HCT116 (cell line): ENCODE results near the gene MAML3. TPM values are rescaled to one million over a fixed set of nuclear protein-coding genes. Genes with fewer than 3 reads are reported as not detected.

Experiments
- ATAC-seq: fragments of 200-7000 bp; cut with Tn5 transposase; 2 replicates; pipeline ENCODE4 v1.9.1; 2020; ENCODE audit warnings: mild to moderate bottlenecking, moderate library complexity
- BruUV-seq: library from RNA; stranded (reverse); fragments of 400-500 nt; replicated peaks from 2 replicates; lab custom pipeline; 2021; lab: Mats Ljungman, UMichigan
- CTCF ChIA-PET: fragments of 300-600 bp; sonication (Branson Sonifier 250); formaldehyde crosslinking; loops from one replicate; lab custom pipeline; 2021; ENCODE audit warnings: antibody characterized with exemption; lab: Charles Lee
- POLR2A ChIA-PET: fragments of 300-600, 350-600 bp; sonication (Branson Sonifier 250); formaldehyde crosslinking; loops from one replicate; lab custom pipeline; 2021; ENCODE audit warnings: antibody characterized with exemption; lab: Charles Lee
- RAD21 ChIA-PET, 2 experiments: fragments of 300-600 bp; sonication (Branson Sonifier 250); formaldehyde crosslinking; loops; one replicate each; lab custom pipeline; 2023; ENCODE audit warnings: low total read pairs in 2 of 2; ENCODE audit not compliant: uncharacterized antibody in 2 of 2, unreplicated experiment in 2 of 2, low non-redundant PET in 1 of 2; lab: Charles Lee
- DNase-seq: peaks from one replicate; pipeline ENCODE4 v3.0.0-alpha.2; 2010; ENCODE audit warnings: low read depth, low spot score
- H2AFZ ChIP-seq: fragments of 200-600 bp; shearing (Covaris generic), sonication (generic); 2 replicates; pipeline ENCODE4 v1.6.1; 2017; ENCODE audit warnings: low read depth, mixed run types, mixed read lengths, antibody characterized with exemption, low read length; ENCODE audit not compliant: poor library complexity, severe bottlenecking
- H3K27ac ChIP-seq: 2 replicates; pipeline ENCODE4 v1.5.1; 2012; ENCODE audit warnings: low read depth, low read length
- H3K27me3 ChIP-seq: fragments of 200-600 bp; sonication (generic); 2 replicates; pipeline ENCODE4 v1.6.1; 2016; ENCODE audit warnings: mixed run types, low read length, mixed read lengths; ENCODE audit not compliant: insufficient read depth
- H3K36me3 ChIP-seq, 2 experiments: fragments of 200-500 bp in 1 of 2; fragments of 200-600 bp in 1 of 2; sonication (Bioruptor generic) in 1 of 2; sonication (generic) in 1 of 2; 2 replicates each; pipeline versions ENCODE4 v1.5.1 to v1.6.1; 2014 to 2016; ENCODE audit warnings: low read length in 2 of 2, inconsistent platforms in 1 of 2, mixed read lengths in 1 of 2, mixed run types in 1 of 2; ENCODE audit not compliant: insufficient read depth in 2 of 2, control insufficient read depth in 1 of 2
- H3K4me1 ChIP-seq, 2 experiments: fragments of 200-600 bp in 1 of 2; sonication (generic) in 1 of 2; 2 replicates each; pipeline versions ENCODE4 v1.5.1 to v1.6.1; 2012 to 2017; ENCODE audit warnings: low read length in 2 of 2, inconsistent platforms in 1 of 2, mild to moderate bottlenecking in 1 of 2, mixed read lengths in 1 of 2, mixed run types in 1 of 2, moderate library complexity in 1 of 2; ENCODE audit not compliant: insufficient read depth in 2 of 2, control insufficient read depth in 1 of 2
- H3K4me2 ChIP-seq: fragments of 200-600 bp; sonication (generic); 2 replicates; pipeline ENCODE4 v1.6.1; 2017; ENCODE audit warnings: mixed run types, low read length, mixed read lengths
- H3K4me3 ChIP-seq, 2 experiments: fragments of 200-600 bp in 1 of 2; sonication (generic) in 1 of 2; replicated peaks in 1 of 2; 2 replicates each; pipeline ENCODE4 v1.5.1; 2011 to 2016; ENCODE audit warnings: low read length in 2 of 2, control low read depth in 1 of 2, low read depth in 1 of 2, mild to moderate bottlenecking in 1 of 2, mixed read lengths in 1 of 2, mixed run types in 1 of 2
- H3K79me2 ChIP-seq: fragments of 200-600 bp; sonication (generic); 2 replicates; pipeline ENCODE4 v1.6.1; 2017; ENCODE audit warnings: mild to moderate bottlenecking, mixed run types, low read length, moderate library complexity, mixed read lengths; ENCODE audit not compliant: insufficient read depth
- H3K9ac ChIP-seq: fragments of 200-600 bp; sonication (generic); 2 replicates; pipeline ENCODE4 v1.6.1; 2016; ENCODE audit warnings: low read length, mixed read lengths
- H3K9me2 ChIP-seq: fragments of 200-600 bp; sonication (generic), shearing (Covaris generic); 2 replicates; pipeline ENCODE4 v1.6.1; 2017; ENCODE audit warnings: mixed run types, mild to moderate bottlenecking, moderate library complexity; ENCODE audit not compliant: insufficient read depth
- H3K9me3 ChIP-seq, 2 experiments: fragments of 200-500 bp in 1 of 2; fragments of 200-600 bp in 1 of 2; sonication (Bioruptor generic) in 1 of 2; sonication (generic) in 1 of 2; 2 replicates each; pipeline ENCODE4 v1.6.1; 2014 to 2017; ENCODE audit warnings: low read length in 2 of 2, mixed read lengths in 2 of 2, inconsistent platforms in 1 of 2, low read depth in 1 of 2, mild to moderate bottlenecking in 1 of 2, mixed run types in 1 of 2, moderate library complexity in 1 of 2; ENCODE audit not compliant: control insufficient read depth in 1 of 2, insufficient read depth in 1 of 2
- H4K20me1 ChIP-seq: fragments of 200-600 bp; sonication (generic), shearing (Covaris generic); 2 replicates; pipeline ENCODE4 v1.6.1; 2017; ENCODE audit warnings: mixed run types, mild to moderate bottlenecking, moderate library complexity; ENCODE audit not compliant: insufficient read depth
- CBX3 ChIP-seq: IDR thresholded peaks from 2 replicates; pipeline ENCODE4 v1.6.1; 2012; ENCODE audit warnings: low read depth
- EGR1 ChIP-seq: IDR thresholded peaks from 2 replicates; pipeline ENCODE4 v1.6.1; 2012; ENCODE audit warnings: low read depth
- EZH2 ChIP-seq: fragments of 200-600 bp; sonication (generic); IDR thresholded peaks from 2 replicates; pipeline ENCODE4 v1.6.1; 2017; ENCODE audit warnings: antibody characterized with exemption, mixed run types
- FOSL1 ChIP-seq: IDR thresholded peaks from 2 replicates; pipeline ENCODE4 v1.6.1; 2012; ENCODE audit warnings: low read depth
- JUND ChIP-seq: IDR thresholded peaks from 2 replicates; pipeline ENCODE4 v1.6.1; 2012
- POLR2AphosphoS5 ChIP-seq: IDR thresholded peaks from 2 replicates; pipeline ENCODE4 v1.6.1; 2011; ENCODE audit warnings: mild to moderate bottlenecking, low read depth, low read length, moderate library complexity
- RAD21 ChIP-seq: IDR thresholded peaks from 2 replicates; pipeline ENCODE4 v1.6.1; 2012; ENCODE audit warnings: low read depth, mild to moderate bottlenecking
- REST ChIP-seq: IDR thresholded peaks from 2 replicates; pipeline ENCODE4 v1.6.1; 2012; ENCODE audit warnings: low read depth
- TCF7L2 ChIP-seq: IDR thresholded peaks from 2 replicates; pipeline ENCODE4 v1.7.0; 2011; ENCODE audit warnings: borderline replicate concordance, inconsistent platforms; ENCODE audit not compliant: insufficient read depth, insufficient read length; ENCODE audit errors: extremely low read depth
- intact Hi-C: fragments of 100-400 bp; cut with micrococcal nuclease; formaldehyde crosslinking; loops from 2 replicates; pipeline ENCODE4 v1.10.0; 2022
- total RNA-seq: library from RNA; stranded (reverse); gene quantifications from one replicate; pipeline ENCODE4 v1.2.1, GENCODE V29; 2021; ENCODE audit not compliant: unreplicated experiment

Gene MAML3
- total RNA-seq, 1 experiment from 2014 or later = 3.1 TPM

- peak; percentile 61 for ATAC-seq
- DNase-seq = no peak
- BruUV-seq = no TSS peak
These were observed 22.8 kb upstream of the MAML3 start for GRCh38 chr4:140176735-140177134.

More at GRCh38 chr4:140176735-140177134, 22.8 kb upstream of the MAML3 start:
- Histone ChIP-seq H2AFZ (peak overlapping the region; percentile 75), H3K4me2 (peak overlapping the region; percentile 26; the same call in 1 of the 2 replicates), H3K4me3 (no peak overlapping the region), H3K4me1 (peaks cover 0 to 7% of the 10 kb centered on the region in 2 experiments; a peak in 2 of 4 replicates), H3K27me3 (no peaks in the 10 kb centered on the region), H3K9ac (no peak overlapping the region), H4K20me1 (no peaks in the 10 kb centered on the region), H3K9me2 (no peaks in the 10 kb centered on the region; the same call in 1 of the 2 replicates), H3K36me3 (no peaks in the 10 kb centered on the region), H3K27ac (no peak overlapping the region), H3K9me3 (no peaks in the 10 kb centered on the region), H3K79me2 (no peaks in the 10 kb centered on the region)
- intact Hi-C loops = no loop called here
- TF ChIP-seq CBX3 (peak; percentile 40; the same call in 1 of the 2 replicates), EGR1 (no peak), RAD21 (no peak), EZH2 (no peak), POLR2AphosphoS5 (no peak), REST (no peak), FOSL1 (peak; percentile 37), JUND (peak; percentile 37; the same call in 1 of the 2 replicates), TCF7L2 (no peak)
- ChIA-PET CTCF (no interaction called here), POLR2A (no interaction called here), RAD21 (no interaction called here)
